Endothelial cell of umbilical vein (primary cell): ENCODE results near the gene KIAA1191. TPM values are rescaled to one million over a fixed set of nuclear protein-coding genes. Genes with fewer than 3 reads are reported as not detected.
"Not testable (repeated sequence)": the region's sequence is repeated elsewhere in the genome, so short reads cannot be mapped to it uniquely, and the experiment has no call there.

Experiments
- BruUV-seq: library from RNA; stranded (reverse); fragments of 400-500 nt; replicated peaks from 2 replicates; lab custom pipeline; 2021; lab: Mats Ljungman, UMichigan
- CTCF ChIA-PET: fragments of 300-600, 350-600 bp; sonication (Branson Sonifier 250); formaldehyde crosslinking; loops from one replicate; lab custom pipeline; 2021; ENCODE audit warnings: antibody characterized with exemption, inconsistent platforms; lab: Charles Lee
- POLR2A ChIA-PET: fragments of 300-600, 350-600 bp; sonication (Branson Sonifier 250); formaldehyde crosslinking; loops from one replicate; lab custom pipeline; 2021; ENCODE audit warnings: antibody characterized with exemption, inconsistent platforms; lab: Charles Lee
- DNase-seq: peaks from one replicate; pipeline ENCODE4 v3.0.0-alpha.2; 2011; ENCODE audit warnings: low read depth, low spot score
- FAIRE-seq: peaks from 2 replicates; lab custom pipeline; 2011; peaks lifted over from hg19 to GRCh38; lab: Jason Lieb, UNC
- H2AFZ ChIP-seq: 2 replicates; pipeline ENCODE4 v1.6.0; 2012; ENCODE audit warnings: low read depth, low read length, control low read depth, inconsistent platforms
- H3K27ac ChIP-seq: 2 replicates; pipeline ENCODE4 v1.5.1; 2011; ENCODE audit warnings: low read depth, mild to moderate bottlenecking, control low read depth, low read length, moderate library complexity; ENCODE audit not compliant: insufficient read depth
- H3K27me3 ChIP-seq, 2 experiments: 2 replicates each; pipeline versions ENCODE4 v1.6.0 to v1.6.1; 2011; ENCODE audit warnings: low read length in 2 of 2, mixed read lengths in 1 of 2; ENCODE audit not compliant: control insufficient read depth in 2 of 2, insufficient read depth in 2 of 2
- H3K36me3 ChIP-seq, 2 experiments: 2 replicates in 1 of 2; 3 replicates in 1 of 2; pipeline ENCODE4 v1.5.1; 2011; ENCODE audit warnings: low read length in 2 of 2, mild to moderate bottlenecking in 1 of 2, moderate library complexity in 1 of 2; ENCODE audit not compliant: control insufficient read depth in 2 of 2, insufficient read depth in 2 of 2; ENCODE audit errors: extremely low read depth in 1 of 2
- H3K4me1 ChIP-seq: 3 replicates; pipeline ENCODE4 v1.5.1; 2011; ENCODE audit warnings: mild to moderate bottlenecking, low read length; ENCODE audit not compliant: control insufficient read depth, insufficient read depth; ENCODE audit errors: extremely low read depth
- H3K4me2 ChIP-seq: 2 replicates; pipeline ENCODE4 v1.6.1; 2011; ENCODE audit warnings: low read length, control low read depth, mixed read lengths; ENCODE audit not compliant: insufficient read depth
- H3K4me3 ChIP-seq, 3 experiments: fragments of 200-600 bp in 1 of 3; sonication (generic), shearing (Covaris generic) in 1 of 3; replicated peaks in 1 of 3; 2 replicates each; pipeline ENCODE4 v1.5.1; 2011 to 2016; ENCODE audit warnings: control low read depth in 3 of 3, low read length in 3 of 3, mild to moderate bottlenecking in 2 of 3, inconsistent platforms in 1 of 3, low read depth in 1 of 3, moderate library complexity in 1 of 3; ENCODE audit not compliant: insufficient read depth in 1 of 3
- H3K79me2 ChIP-seq: 2 replicates; pipeline ENCODE4 v1.6.0; 2012; ENCODE audit warnings: low read length, inconsistent platforms; ENCODE audit not compliant: control insufficient read depth, insufficient read depth
- H3K9ac ChIP-seq: replicated peaks from 2 replicates; pipeline ENCODE3; 2011; ENCODE audit warnings: low read length, control low read depth; ENCODE audit not compliant: insufficient read depth; ENCODE audit errors: extremely low read depth
- H3K9me1 ChIP-seq: replicated peaks from 3 replicates; pipeline ENCODE4 v1.6.0; 2011; ENCODE audit warnings: mild to moderate bottlenecking, low read length; ENCODE audit not compliant: control insufficient read depth, insufficient read depth; ENCODE audit errors: extremely low read depth
- H3K9me3 ChIP-seq: replicated peaks from 2 replicates; pipeline ENCODE4 v1.5.1; 2012; ENCODE audit warnings: low read length, inconsistent platforms; ENCODE audit not compliant: control insufficient read depth, insufficient read depth
- H4K20me1 ChIP-seq: replicated peaks from 2 replicates; pipeline ENCODE3; 2011; ENCODE audit warnings: mild to moderate bottlenecking, low read length; ENCODE audit not compliant: control insufficient read depth, insufficient read depth; ENCODE audit errors: extremely low read depth
- dilution Hi-C: fragments of 300-500 bp; cut with MboI; formaldehyde crosslinking; loops from one replicate; pipeline ENCODE4 v1.15.0; 2019; ENCODE audit warnings: low sequenced_read_pairs; ENCODE audit not compliant: extremely low pct_ligation_motif_present
- intact Hi-C: fragments of 100-400 bp; cut with micrococcal nuclease; formaldehyde crosslinking; loops from one replicate; pipeline ENCODE4 v1.10.0; 2022
- microRNA counts: library from miRNA; unstranded; fragments of <30 nt; microRNA quantifications from one replicate; lab custom pipeline; 2016
- microRNA-seq: library from miRNA; unstranded; fragments of <30 nt; microRNA quantifications from one replicate; pipeline ENCODE4 v1.2.0, GENCODE V29; 2021; ENCODE audit warnings: borderline number of aligned reads, borderline replicate concordance
- polyA plus RNA-seq, 4 experiments: library from polyadenylated mRNA; depleted of rRNA in 3 of 4; stranded (reverse) in 3 of 4; unstranded in 1 of 4; fragments of >200 nt; gene quantifications; 2 replicates each; pipeline versions ENCODE4 v1.2.1 to v1.2.3, GENCODE V29; 2011 to 2012; ENCODE audit warnings: missing spikeins in 1 of 4
- small RNA-seq: library from RNA; depleted of rRNA; stranded (forward); fragments of <200 nt; gene quantifications from one replicate; pipeline ENCODE3, GENCODE V24; 2012; ENCODE audit warnings: low replicate concordance, low read depth; ENCODE audit not compliant: insufficient read depth, insufficient read length
- total RNA-seq: library from RNA; stranded (reverse); gene quantifications from 2 replicates; pipeline ENCODE4 v1.2.3, GENCODE V29; 2021

Gene KIAA1191
- total and polyA plus RNA-seq, 2 donors (not counting 3 experiments of a cell fraction or from before 2014, with no cell fraction given), result 114 to 116 TPM

- FAIRE-seq, H3K4me3 ChIP-seq, intact Hi-C loops, H3K4me2 ChIP-seq, CTCF ChIA-PET, dilution Hi-C loops, H3K27ac ChIP-seq, H3K4me1 ChIP-seq, POLR2A ChIA-PET, H3K9ac ChIP-seq, BruUV-seq, H2AFZ ChIP-seq, H3K27me3 ChIP-seq, DNase-seq, H3K79me2 ChIP-seq, H3K9me1 ChIP-seq, H3K36me3 ChIP-seq, H3K9me3 ChIP-seq, H4K20me1 ChIP-seq: not testable (repeated sequence)
Observed at GRCh38 chr5:176305356-176305755, 56.2 kb downstream of the KIAA1191 start.

MicroRNA genes within 50 kb of the gene (microRNA counts, 767-probe panel; counts per million panel counts)
- microRNA hsa-miR-1271-5p (lab: Ali Mortazavi, UCI), result 723 counts per million, percentile 96 among the panel's probes with 10 or more counts

Small RNA genes within 50 kb of the gene (microRNA-seq; reads per million reads assigned to microRNA genes)
- 1.9 reads per million for gene MIR1271

Small RNA genes within 50 kb of the gene (small RNA-seq; reads per million reads assigned to genes)
- gene MIR1271, result 1.1 reads per million

Other genes with a start within 250 kb of the KIAA1191 start
- gene SIMC1, start 123.3 kb downstream of the KIAA1191 start, total RNA-seq, result 16.2 and 16.4 TPM in 2 replicates
- gene SIMC1, start 123.3 kb downstream of the KIAA1191 start, polyA plus RNA-seq, result 7.7 and 9.0 TPM in 2 replicates
- 16.5 and 20.7 TPM in 2 replicates for gene ARL10, start 3.7 kb upstream of the KIAA1191 start, total RNA-seq
- 5.0 and 7.7 TPM in 2 replicates for gene ARL10, start 3.7 kb upstream of the KIAA1191 start, polyA plus RNA-seq
- gene NOP16, start 26.8 kb upstream of the KIAA1191 start, total RNA-seq, result 47.4 and 51.6 TPM in 2 replicates
- 31.1 and 41.1 TPM in 2 replicates for gene NOP16, start 26.8 kb upstream of the KIAA1191 start, polyA plus RNA-seq
- gene HIGD2A, start 27.0 kb upstream of the KIAA1191 start, total RNA-seq, result 96.2 and 103 TPM in 2 replicates
- 210 and 294 TPM in 2 replicates for gene HIGD2A, start 27.0 kb upstream of the KIAA1191 start, polyA plus RNA-seq
- gene CLTB, start 54.8 kb upstream of the KIAA1191 start, total RNA-seq, result 73.2 and 108 TPM in 2 replicates
- 111 and 126 TPM in 2 replicates for gene CLTB, start 54.8 kb upstream of the KIAA1191 start, polyA plus RNA-seq
- 43.5 and 50.1 TPM in 2 replicates for gene FAF2, start 86.6 kb upstream of the KIAA1191 start, total RNA-seq
- 24.8 and 27.9 TPM in 2 replicates for gene FAF2, start 86.6 kb upstream of the KIAA1191 start, polyA plus RNA-seq
- 50.2 and 51.5 TPM in 2 replicates for gene RNF44, start 175.6 kb upstream of the KIAA1191 start, total RNA-seq
- gene RNF44, start 175.6 kb upstream of the KIAA1191 start, polyA plus RNA-seq, result 19.8 and 24.4 TPM in 2 replicates
- not detected in 2 replicates for gene CDHR2, start 187.6 kb upstream of the KIAA1191 start, total RNA-seq
- not detected in 2 replicates for gene CDHR2, start 187.6 kb upstream of the KIAA1191 start, polyA plus RNA-seq
- gene GPRIN1, start 248.4 kb upstream of the KIAA1191 start, total RNA-seq, result 9.3 and 10.4 TPM in 2 replicates
- 2.4 and 2.6 TPM in 2 replicates for gene GPRIN1, start 248.4 kb upstream of the KIAA1191 start, polyA plus RNA-seq